C4-2B (cell line): Measurements from ENCODE around the gene TMED4.
"Not testable (repeated sequence)": the region's sequence is repeated elsewhere in the genome, so short reads cannot be mapped to it uniquely, and the experiment has no call there.

ENCODE experiments used
- H3K27ac ChIP-seq: fragments of 450-650 bp; 2 replicates; pipeline ENCODE4 v1.5.1; 2017
- CTCF ChIP-seq: fragments of 450-650 bp; conservative IDR thresholded peaks from 2 replicates; pipeline ENCODE4 v1.5.1; 2017; ENCODE audit warnings: mild to moderate bottlenecking
- ZFX ChIP-seq: fragments of 450-650 bp; IDR thresholded peaks from 2 replicates; pipeline ENCODE4 v1.6.1; 2017

Gene TMED4

DNA sequence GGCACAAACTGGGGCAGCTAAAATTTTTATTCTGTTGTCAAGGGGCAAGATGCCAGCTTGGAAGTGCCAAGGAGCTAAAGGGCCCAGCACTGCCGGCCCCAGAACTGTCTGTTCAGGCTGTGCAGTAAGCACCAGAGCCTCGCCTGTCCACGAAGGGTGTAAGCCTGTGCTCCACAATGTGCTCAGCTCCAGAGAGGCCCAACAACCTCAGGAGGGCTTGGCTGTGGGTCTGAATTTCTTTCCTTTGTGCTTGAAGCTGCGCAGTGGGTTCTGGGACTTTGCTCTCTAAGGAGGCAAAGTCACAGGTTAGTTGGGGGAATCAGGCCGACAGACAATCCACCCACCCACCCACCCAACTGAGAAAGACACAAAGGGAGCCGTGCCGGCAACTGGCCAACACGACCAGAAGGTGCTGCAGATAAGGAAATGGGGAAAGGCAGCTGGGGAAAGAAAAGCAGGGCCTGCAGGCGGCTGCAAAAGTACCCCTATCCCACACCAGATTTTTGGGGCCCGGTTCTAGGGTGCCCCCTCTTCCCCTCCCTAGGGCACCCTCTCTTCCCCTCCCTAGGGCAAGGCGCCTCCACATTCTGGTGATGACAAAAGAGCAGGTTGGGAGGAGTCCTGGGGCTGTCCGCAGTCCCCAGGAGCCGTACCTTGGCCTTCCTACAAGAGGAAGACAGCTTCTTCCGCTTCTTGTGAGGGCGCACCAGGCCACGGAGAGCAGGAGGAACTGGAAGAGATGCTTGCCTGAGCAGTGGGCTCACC lies 16.1 kb downstream of the TMED4 start:
- no peak overlapping the region for H3K27ac ChIP-seq

DNA sequence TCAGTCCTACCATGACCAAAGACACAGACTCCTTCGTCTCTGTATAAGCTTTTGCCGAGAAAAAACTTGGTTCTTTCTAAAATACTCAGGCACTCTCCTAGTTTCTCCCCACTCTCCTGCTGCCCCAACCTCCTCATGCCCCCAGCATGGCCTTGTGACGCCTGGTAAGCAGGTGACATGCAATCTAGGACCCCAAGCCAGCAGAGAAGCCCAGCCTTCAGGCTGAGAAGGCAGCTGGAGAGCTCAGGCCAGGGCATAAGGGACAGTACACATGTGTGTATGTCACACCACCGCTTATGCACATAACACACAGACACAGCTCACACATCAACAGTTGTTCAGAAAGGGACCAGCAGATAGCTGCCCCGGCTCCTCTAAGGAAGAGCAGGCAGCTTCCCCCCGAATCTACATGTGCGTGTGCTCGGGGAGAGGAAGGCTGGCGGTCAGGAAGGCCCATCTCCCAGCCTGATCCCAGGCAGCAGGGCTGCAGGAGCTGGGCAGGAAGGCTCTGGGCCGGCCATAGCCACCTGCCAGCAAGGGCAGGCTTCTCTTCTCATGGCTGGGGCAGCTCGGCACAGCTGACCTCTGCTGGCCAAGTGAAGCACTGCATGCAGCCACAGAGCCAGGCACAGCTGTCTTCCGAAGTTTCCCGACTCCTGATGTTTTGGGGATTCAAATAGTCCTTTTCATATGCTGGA lies 16.8 kb downstream of the TMED4 start:
- H3K27ac ChIP-seq = no peak overlapping the region
- TF ChIP-seq ZFX (no peak), CTCF (peak; percentile 96)

More for the DNA sequence above, 16.1 kb downstream of the TMED4 start:
- no peak for TF ChIP-seq ZFX
- TF ChIP-seq CTCF = no peak; the same call in 1 of the 2 replicates

DNA sequence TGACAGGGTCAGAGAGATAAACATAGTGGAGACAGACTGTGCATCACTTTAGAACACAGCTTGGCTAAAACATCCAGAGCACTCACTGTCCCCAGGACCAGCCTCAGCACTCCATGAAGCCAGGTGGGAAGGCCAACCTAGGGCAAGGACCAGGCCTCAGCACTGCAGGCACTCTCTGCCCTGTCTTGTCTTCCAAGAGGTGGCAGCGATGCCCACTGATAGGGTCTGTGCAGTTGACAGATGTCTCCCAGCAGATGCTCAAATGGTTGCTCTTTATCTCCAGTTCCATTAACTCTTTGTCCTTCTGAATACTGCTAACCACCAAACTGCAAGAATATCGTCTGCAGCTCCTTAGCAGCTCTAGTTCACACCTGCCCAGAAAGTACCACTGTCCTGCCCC lies 17.4 kb downstream of the TMED4 start:
- TF ChIP-seq CTCF = no peak
- no peak for TF ChIP-seq ZFX
- H3K27ac ChIP-seq = no peak overlapping the region

GRCh38 chr7:44563171-44563679 lies 18.8 kb downstream of the TMED4 start:
- TF ChIP-seq ZFX = no peak
- no peak for TF ChIP-seq CTCF
- no peak overlapping the region for H3K27ac ChIP-seq

DNA sequence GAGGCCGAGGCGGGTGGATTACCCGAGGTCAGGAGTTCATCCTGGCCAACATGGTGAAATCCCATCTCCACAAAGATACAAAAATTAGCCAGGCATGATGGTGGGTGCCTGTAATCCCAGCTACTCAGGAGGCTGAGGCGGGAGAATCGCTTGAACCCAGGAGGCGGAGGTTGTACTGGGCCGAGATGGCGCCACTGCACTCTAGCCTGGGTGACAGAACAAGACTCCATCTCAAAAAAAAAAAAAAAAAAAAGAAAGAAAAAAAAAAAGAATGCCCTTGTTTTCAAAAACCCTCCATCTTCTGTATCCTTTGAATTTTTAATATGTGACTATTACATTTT lies 19.4 kb downstream of the TMED4 start:
- not testable (repeated sequence) for H3K27ac ChIP-seq

- H3K27ac ChIP-seq = no peak overlapping the region
- no peak for TF ChIP-seq ZFX
- TF ChIP-seq CTCF = no peak
These were observed 19.9 kb downstream of the TMED4 start for GRCh38 chr7:44561962-44562621.

GRCh38 chr7:44561481-44561880 lies 20.6 kb downstream of the TMED4 start:
- TF ChIP-seq CTCF (no peak), ZFX (no peak)
- no peak overlapping the region for H3K27ac ChIP-seq
